Prostate gland (tissue), 2 donors: ENCODE data around the gene RAB6A.

Experiments
- CTCF ChIP-seq, 4 experiments: fragments of 200-600 bp in 2 of 4; fragments of 450-650 bp in 2 of 4; sonication (generic) in 2 of 4; IDR thresholded peaks; 1 replicate in 3 of 4; 2 replicates in 1 of 4; pipeline ENCODE4 v1.5.1; 2016 to 2019; ENCODE audit warnings: antibody characterized with exemption in 4 of 4, mild to moderate bottlenecking in 2 of 4, moderate library complexity in 2 of 4
- POLR2A ChIP-seq: fragments of 450-650 bp; IDR thresholded peaks from one replicate; pipeline ENCODE4 v1.6.1; 2016; ENCODE audit warnings: antibody characterized with exemption, mild to moderate bottlenecking
- POLR2AphosphoS5 ChIP-seq: sonication (generic); formaldehyde crosslinking; IDR thresholded peaks from one replicate; pipeline ENCODE4 v1.6.1; 2017; ENCODE audit warnings: antibody characterized with exemption

GRCh38 chr11:73766763-73767162, 5.9 kb upstream of the RAB6A start:
- no peak for TF ChIP-seq CTCF (IDR thresholded peaks at IDR 0.05)
- TF ChIP-seq POLR2AphosphoS5, result no peak
- TF ChIP-seq POLR2A, result no peak
